Measurements from ENCODE around the gene HIVEP3.
A peak's percentile ranks its signal among the peaks of the same experiment; 100 is the strongest.

DNA sequence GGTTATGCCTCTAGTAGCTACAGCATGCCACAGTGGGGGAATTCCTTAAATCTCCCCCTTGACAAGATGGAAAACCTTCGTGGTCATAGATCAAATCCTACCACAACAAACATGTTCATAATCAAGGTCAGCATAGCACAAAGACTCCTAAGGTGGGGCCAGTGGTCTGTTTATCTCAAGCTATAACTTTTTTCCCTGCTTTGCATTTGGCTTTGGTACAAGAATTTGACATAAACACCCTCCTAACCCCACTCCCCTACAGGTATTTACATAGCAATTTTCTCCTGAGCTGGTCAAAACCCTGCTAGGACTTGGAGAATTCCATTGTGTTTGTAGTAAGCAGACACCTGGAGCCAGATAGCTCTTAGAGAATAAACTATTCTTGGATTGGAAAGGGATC, 58.5 kb downstream of the HIVEP3 start:
- TF ChIP-seq, protein P1, sequence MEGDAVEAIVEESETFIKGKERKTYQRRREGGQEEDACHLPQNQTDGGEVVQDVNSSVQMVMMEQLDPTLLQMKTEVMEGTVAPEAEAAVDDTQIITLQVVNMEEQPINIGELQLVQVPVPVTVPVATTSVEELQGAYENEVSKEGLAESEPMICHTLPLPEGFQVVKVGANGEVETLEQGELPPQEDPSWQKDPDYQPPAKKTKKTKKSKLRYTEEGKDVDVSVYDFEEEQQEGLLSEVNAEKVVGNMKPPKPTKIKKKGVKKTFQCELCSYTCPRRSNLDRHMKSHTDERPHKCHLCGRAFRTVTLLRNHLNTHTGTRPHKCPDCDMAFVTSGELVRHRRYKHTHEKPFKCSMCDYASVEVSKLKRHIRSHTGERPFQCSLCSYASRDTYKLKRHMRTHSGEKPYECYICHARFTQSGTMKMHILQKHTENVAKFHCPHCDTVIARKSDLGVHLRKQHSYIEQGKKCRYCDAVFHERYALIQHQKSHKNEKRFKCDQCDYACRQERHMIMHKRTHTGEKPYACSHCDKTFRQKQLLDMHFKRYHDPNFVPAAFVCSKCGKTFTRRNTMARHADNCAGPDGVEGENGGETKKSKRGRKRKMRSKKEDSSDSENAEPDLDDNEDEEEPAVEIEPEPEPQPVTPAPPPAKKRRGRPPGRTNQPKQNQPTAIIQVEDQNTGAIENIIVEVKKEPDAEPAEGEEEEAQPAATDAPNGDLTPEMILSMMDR (IDR thresholded peaks at IDR 0.05) = no peak
- TF ChIP-seq, protein P2, sequence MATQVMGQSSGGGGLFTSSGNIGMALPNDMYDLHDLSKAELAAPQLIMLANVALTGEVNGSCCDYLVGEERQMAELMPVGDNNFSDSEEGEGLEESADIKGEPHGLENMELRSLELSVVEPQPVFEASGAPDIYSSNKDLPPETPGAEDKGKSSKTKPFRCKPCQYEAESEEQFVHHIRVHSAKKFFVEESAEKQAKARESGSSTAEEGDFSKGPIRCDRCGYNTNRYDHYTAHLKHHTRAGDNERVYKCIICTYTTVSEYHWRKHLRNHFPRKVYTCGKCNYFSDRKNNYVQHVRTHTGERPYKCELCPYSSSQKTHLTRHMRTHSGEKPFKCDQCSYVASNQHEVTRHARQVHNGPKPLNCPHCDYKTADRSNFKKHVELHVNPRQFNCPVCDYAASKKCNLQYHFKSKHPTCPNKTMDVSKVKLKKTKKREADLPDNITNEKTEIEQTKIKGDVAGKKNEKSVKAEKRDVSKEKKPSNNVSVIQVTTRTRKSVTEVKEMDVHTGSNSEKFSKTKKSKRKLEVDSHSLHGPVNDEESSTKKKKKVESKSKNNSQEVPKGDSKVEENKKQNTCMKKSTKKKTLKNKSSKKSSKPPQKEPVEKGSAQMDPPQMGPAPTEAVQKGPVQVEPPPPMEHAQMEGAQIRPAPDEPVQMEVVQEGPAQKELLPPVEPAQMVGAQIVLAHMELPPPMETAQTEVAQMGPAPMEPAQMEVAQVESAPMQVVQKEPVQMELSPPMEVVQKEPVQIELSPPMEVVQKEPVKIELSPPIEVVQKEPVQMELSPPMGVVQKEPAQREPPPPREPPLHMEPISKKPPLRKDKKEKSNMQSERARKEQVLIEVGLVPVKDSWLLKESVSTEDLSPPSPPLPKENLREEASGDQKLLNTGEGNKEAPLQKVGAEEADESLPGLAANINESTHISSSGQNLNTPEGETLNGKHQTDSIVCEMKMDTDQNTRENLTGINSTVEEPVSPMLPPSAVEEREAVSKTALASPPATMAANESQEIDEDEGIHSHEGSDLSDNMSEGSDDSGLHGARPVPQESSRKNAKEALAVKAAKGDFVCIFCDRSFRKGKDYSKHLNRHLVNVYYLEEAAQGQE (IDR thresholded peaks at IDR 0.05; ENCODE audit: insufficient read depth in 1 of 2, low read depth in 2 of 2, low read length in 1 of 2) = no peak
- TF ChIP-seq POLR2AphosphoS5 (IDR thresholded peaks at IDR 0.05; ENCODE audit: low read depth, low read length) (no peak), SIN3A (IDR thresholded peaks at IDR 0.05; ENCODE audit: borderline replicate concordance, insufficient read depth, low read depth, low read length) (no peak), TCF7L2 (IDR thresholded peaks at IDR 0.05; ENCODE audit: low read depth, low read length) (peak; percentile 60; the same call in 1 of the 2 replicates)

Data from Panc1 (cell line).